ENCODE results near the gene DLGAP4.

Gene DLGAP4

DNA sequence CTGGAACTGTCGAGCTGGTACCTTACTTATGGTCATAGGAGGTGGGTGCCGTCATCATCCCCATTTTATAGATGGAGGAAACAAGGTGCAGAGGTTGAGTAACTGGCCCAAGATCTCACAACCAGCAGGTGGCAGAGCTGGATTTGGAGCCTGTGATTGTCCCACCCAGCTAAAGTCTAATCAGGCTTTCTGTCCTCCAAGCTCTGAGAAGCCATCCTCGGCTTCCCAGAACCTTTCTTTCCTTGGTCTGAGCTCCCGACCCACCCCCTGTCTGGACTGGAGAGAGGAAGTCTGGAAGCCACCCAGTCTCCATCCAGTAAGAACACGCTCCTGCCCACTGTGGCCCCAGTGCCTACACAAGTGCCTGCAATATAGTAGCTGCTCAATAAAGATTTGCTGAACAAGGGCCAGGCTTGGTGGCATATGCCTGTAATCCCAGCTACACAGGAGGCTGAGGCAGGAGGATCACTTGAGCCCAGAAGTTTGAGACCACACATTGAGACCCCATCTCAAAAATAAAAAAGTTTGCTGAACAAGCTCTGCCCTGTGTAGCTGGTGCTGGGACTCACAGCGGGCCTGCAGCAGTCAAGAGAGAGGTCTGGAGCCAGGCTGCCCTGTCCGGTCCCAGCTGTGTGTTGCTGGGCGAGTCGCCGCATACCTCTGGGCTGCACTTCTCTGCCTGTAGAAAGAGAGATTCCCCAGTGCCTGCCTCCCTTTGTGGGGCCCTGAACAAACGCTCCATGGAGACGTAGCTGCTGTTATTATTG is 32.5 kb upstream of the DLGAP4 start:
- DNase-seq: peak in 1 of 2 donors; percentile 41
- Histone ChIP-seq H3K9me3 (no peaks in the 10 kb centered on the region), H3K4me1 (no peaks in the 10 kb centered on the region), H3K4me3 (no peak overlapping the region), H3K36me3 (no peaks in the 10 kb centered on the region), H3K27me3 (peaks cover 0 to 42% of the 10 kb centered on the region in 2 donors), H3K27ac (no peak overlapping the region)
- intact Hi-C loops (cut with DNase I; ENCODE audit: low total_unique reads): no loop called here
- TF ChIP-seq CTCF (IDR thresholded peaks at IDR 0.05): peak in 1 of 2 experiments; percentile 8

- no peak for TF ChIP-seq CTCF (IDR thresholded peaks at IDR 0.05)
- Histone ChIP-seq H3K27me3 (peaks cover 0 to 42% of the 10 kb centered on the region in 2 donors), H3K27ac (no peak overlapping the region), H3K9me3 (no peaks in the 10 kb centered on the region), H3K36me3 (no peaks in the 10 kb centered on the region), H3K4me3 (no peak overlapping the region), H3K4me1 (no peaks in the 10 kb centered on the region)
- intact Hi-C loops (cut with DNase I; ENCODE audit: low total_unique reads): no loop called here
- peak in 1 of 2 donors; percentile 54 for DNase-seq
Observed at GRCh38 chr20:36274181-36274841, 31.8 kb upstream of the DLGAP4 start.

DNA sequence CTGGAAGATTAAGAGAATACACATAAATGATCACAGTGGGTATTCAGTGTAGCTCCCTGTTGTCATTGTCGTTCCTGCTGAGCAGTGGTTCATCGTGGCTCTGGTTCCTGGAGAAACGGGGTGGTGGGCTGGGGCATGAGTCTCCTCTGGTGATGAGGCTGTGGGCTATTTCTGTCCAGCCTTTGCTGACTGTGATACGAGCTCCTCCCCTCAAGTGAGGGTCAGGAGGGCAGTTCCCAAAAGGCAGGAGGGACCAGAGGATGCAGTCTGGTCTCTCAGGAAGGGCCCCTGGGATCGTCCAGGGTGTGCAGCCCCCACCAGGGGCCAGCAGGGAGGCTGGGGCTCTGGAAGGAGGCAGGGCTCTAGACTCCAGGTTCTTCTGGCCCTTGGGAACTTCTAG is 31.1 kb upstream of the DLGAP4 start:
- TF ChIP-seq CTCF (IDR thresholded peaks at IDR 0.05): no peak
- H3K4me1 ChIP-seq: no peaks in the 10 kb centered on the region

DNA sequence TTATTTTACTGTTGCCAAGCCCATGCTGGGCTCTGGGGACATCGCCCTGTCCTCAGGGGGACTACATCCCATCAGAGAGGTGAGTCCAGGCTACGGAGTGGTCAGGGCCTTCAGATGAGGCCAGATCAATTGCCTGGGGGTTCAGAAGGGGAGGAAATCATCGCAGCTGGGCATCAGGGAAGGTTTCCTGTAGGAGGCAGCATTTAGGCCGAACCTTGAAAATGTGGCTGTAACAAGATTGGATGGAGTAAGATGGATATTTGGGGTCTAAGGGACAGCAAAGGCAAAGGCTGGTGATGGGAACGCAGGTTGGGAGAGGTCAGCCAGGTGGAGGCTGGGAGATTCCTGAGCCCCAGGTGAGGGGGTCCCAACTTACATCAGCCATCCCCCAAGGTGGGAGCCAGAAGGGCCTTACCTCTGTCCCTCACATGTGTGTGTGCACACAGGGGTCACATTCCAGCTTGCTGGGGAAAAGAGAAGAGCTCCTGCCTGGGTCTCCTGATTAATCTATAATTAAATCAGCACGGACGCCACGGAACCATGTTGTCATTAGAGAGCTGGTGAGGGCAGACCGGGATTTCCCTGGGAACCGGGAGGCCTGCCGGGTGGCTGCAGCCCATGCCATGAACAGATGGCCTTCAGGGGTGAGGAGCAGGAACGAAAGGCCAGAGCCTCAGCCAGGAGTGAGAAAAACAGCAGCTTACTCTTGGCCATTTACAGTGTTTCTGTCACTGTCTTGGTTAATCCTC is 30.5 kb upstream of the DLGAP4 start:
- no peaks in the 10 kb centered on the region for H3K36me3 ChIP-seq
- H3K27me3 ChIP-seq: peaks cover 0 to 50% of the 10 kb centered on the region in 2 donors
- DNase-seq: peak in 1 of 2 donors; percentile 31
- no peaks in the 10 kb centered on the region for H3K4me1 ChIP-seq
- H3K27ac ChIP-seq: no peak overlapping the region
- H3K9me3 ChIP-seq: no peaks in the 10 kb centered on the region
- no peak for TF ChIP-seq CTCF (IDR thresholded peaks at IDR 0.05)
- no peak overlapping the region for H3K4me3 ChIP-seq
- intact Hi-C loops (cut with DNase I; ENCODE audit: low total_unique reads): no loop called here

More for the DNA sequence above, 31.1 kb upstream of the DLGAP4 start:
- no peak overlapping the region for H3K4me3 ChIP-seq
- no peaks in the 10 kb centered on the region for H3K9me3 ChIP-seq
- intact Hi-C loops (cut with DNase I; ENCODE audit: low total_unique reads): no loop called here
- H3K27me3 ChIP-seq: peaks cover 0 to 49% of the 10 kb centered on the region in 2 donors
- no peaks in the 10 kb centered on the region for H3K36me3 ChIP-seq
- DNase-seq: peak in 1 of 2 donors; percentile 34
- H3K27ac ChIP-seq: no peak overlapping the region

- DNase-seq: no peak
- no peak overlapping the region for H3K4me3 ChIP-seq
- intact Hi-C loops (cut with DNase I; ENCODE audit: low total_unique reads): no loop called here
- TF ChIP-seq CTCF (IDR thresholded peaks at IDR 0.05): no peak
- peaks cover 0 to 57% of the 10 kb centered on the region in 2 donors for H3K27me3 ChIP-seq
- H3K9me3 ChIP-seq: no peaks in the 10 kb centered on the region
- H3K4me1 ChIP-seq: no peaks in the 10 kb centered on the region
- H3K27ac ChIP-seq: no peak overlapping the region
- H3K36me3 ChIP-seq: no peaks in the 10 kb centered on the region
Observed at GRCh38 chr20:36277546-36277945, 28.6 kb upstream of the DLGAP4 start.

Measured in tibial artery (tissue), 4 donors.